ENCODE data around the gene EMID1. TPM values are rescaled to one million over a fixed set of nuclear protein-coding genes. Genes with fewer than 3 reads are reported as not detected.

The EMID1 gene
- total RNA-seq, 5 donors from 2014 or later (not counting 1 experiment from before 2014, with no cell fraction given): 0.32 to 1.5 (median 0.76) TPM

DNA sequence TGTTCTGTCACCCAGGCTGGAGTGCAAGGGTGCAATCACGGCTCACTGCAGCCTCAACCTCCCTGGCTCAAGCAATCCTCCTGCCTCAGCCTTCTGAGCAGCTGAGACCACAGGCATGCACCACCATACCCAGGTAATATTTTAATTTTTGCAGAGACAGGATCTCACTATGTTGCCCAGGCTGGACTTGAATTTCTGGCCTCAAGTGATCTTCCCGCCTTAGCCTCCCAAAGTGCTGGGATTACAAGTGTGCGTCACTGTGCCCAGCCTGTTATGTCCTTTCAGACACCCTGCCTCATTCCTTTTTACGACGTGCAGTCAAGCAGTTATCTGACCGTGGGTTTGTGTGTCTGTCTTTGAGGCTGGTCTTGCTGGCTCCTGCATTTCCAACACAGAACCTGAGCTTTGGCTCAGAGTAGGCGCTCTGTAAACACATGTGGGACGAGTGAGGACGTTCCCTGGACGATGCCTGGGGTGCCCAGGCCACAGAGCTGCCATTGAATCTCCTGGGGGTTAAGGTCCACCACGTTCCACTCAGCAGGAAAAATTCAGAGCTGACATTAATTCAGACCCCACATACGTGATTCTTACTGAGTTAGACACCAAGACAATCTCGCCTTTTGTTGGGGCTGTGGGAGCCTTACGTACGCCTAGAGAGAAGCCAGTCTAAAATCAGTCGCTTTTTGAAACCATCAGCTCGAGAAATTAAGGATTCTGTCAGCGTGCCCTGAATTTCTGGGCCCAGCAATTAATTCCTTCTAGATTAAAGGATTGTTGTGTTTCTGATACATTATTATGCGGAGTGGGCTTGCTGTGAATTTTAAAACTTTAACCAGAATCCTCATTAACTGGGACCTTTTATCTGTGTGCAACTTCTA lies 21.5 kb upstream of the EMID1 start:
- no peak overlapping the region for H3K27ac ChIP-seq (ENCODE audit: low read length)
- 75% methylated on average over 12 of the region's 19 CpGs for WGBS (ENCODE audit: insufficient coverage)
- POLR2A ChIA-PET: interaction anchor here in 1 of 2 donors (0.5 kb wide), 1 partner anchor 1615 kb away, joined by 8 read pairs; no protein-coding TSS in a partner anchor
- CTCF ChIA-PET: no interaction called here
- H3K4me1 Mint-ChIP-seq: no peaks in the 10 kb centered on the region
- no peaks in the 10 kb centered on the region for H3K9me3 Mint-ChIP-seq
- H3K36me3 ChIP-seq (ENCODE audit: control insufficient read depth in 2 of 2, extremely low read depth in 1 of 2, insufficient read depth in 1 of 2, low read length in 1 of 2): no peaks in the 10 kb centered on the region
- no peaks in the 10 kb centered on the region for H3K9me3 ChIP-seq
- H3K27me3 Mint-ChIP-seq: peaks cover 0 to 9% of the 10 kb centered on the region in 2 donors
- H3K4me1 ChIP-seq (ENCODE audit: control insufficient read depth in 1 of 2, extremely low read depth in 1 of 2, insufficient read depth in 2 of 2, low read length in 2 of 2): no peaks in the 10 kb centered on the region
- H3K4me3 Mint-ChIP-seq: no peak overlapping the region
- no peaks in the 10 kb centered on the region for H3K36me3 Mint-ChIP-seq
- ATAC-seq (replicated peaks in 1 of 4): no peak
- H3K27me3 ChIP-seq (replicated peaks in 1 of 2; ENCODE audit: control insufficient read depth in 2 of 2, extremely low read depth in 1 of 2, insufficient read depth in 2 of 2, low read length in 1 of 2): peaks cover 0 to 19% of the 10 kb centered on the region in 2 experiments
- no peak overlapping the region for H3K4me3 ChIP-seq (ENCODE audit: control insufficient read depth in 1 of 2, extremely low read depth in 1 of 2, low read length in 1 of 2)
- no peak for DNase-seq
- H3K27ac Mint-ChIP-seq: no peak overlapping the region

DNA sequence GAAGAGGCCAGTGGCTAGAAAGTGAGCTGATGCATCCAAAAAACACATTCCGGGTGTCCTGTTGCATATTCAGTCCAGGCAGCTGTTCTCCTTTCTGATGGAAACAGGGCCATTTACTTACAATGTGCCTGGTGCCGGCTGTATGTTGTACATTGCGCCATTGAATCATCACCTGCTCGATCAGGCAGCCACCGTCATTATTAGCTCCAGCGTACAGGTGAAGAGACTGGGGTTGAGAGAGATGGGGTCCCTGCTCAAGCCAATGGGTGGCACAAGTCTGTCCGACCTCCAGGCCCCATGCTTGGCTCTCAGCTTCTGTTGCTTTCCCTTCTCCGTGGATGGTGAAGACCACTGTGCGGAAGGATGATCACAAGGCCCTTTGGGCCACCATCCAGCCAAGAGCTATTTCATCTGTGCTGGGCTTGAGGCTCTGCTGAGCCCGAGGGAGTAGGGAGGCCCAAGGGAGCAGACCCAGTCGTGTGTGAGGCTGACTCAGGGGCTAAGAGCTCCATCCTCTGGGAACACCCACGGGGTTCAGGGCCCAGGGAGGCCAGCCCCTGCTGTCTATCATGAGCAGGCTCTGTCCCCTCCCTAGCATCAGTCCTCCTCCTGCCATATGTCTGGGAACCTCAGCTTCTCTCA lies 20.7 kb upstream of the EMID1 start:
- no peak overlapping the region for H3K4me3 ChIP-seq (ENCODE audit: control insufficient read depth in 1 of 2, extremely low read depth in 1 of 2, low read length in 1 of 2)
- CTCF ChIA-PET: no interaction called here
- no peaks in the 10 kb centered on the region for H3K9me3 Mint-ChIP-seq
- no peak overlapping the region for H3K27ac Mint-ChIP-seq
- no peaks in the 10 kb centered on the region for H3K4me1 Mint-ChIP-seq
- no peaks in the 10 kb centered on the region for H3K4me1 ChIP-seq (ENCODE audit: control insufficient read depth in 1 of 2, extremely low read depth in 1 of 2, insufficient read depth in 2 of 2, low read length in 2 of 2)
- POLR2A ChIA-PET: no interaction called here
- peaks cover 0 to 19% of the 10 kb centered on the region in 2 experiments for H3K27me3 ChIP-seq (replicated peaks in 1 of 2; ENCODE audit: control insufficient read depth in 2 of 2, extremely low read depth in 1 of 2, insufficient read depth in 2 of 2, low read length in 1 of 2)
- H3K4me3 Mint-ChIP-seq: no peak overlapping the region
- H3K36me3 ChIP-seq (ENCODE audit: control insufficient read depth in 2 of 2, extremely low read depth in 1 of 2, insufficient read depth in 1 of 2, low read length in 1 of 2): no peaks in the 10 kb centered on the region
- DNase-seq: no peak
- 88% methylated on average over 12 of the region's 12 CpGs for WGBS (ENCODE audit: insufficient coverage)
- no peaks in the 10 kb centered on the region for H3K9me3 ChIP-seq
- H3K36me3 Mint-ChIP-seq: no peaks in the 10 kb centered on the region
- H3K27ac ChIP-seq (ENCODE audit: low read length): no peak overlapping the region
- H3K27me3 Mint-ChIP-seq: peaks cover 0 to 7% of the 10 kb centered on the region in 2 donors
- ATAC-seq (replicated peaks in 1 of 4): no peak

DNA sequence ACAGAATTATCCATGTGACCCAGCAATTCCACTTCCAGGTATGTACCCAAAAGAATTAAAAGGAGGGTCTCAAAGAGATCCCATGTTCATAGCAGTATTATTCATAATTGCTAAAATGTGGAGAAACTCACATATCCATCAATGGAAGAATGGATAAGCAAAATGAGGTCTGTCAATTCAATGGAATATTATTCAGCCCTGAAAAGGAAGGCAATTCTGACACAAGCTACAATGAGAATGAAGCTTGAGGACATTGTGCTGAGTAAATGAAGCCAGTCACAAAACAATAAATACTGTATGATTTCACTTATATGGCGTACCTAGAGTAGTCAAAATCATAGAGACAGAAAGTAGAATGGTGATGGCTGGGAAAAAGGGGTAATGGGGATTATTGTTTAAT lies 19.4 kb upstream of the EMID1 start:
- POLR2A ChIA-PET: no interaction called here
- Mint-ChIP-seq H3K4me3 (no peak overlapping the region), H3K9me3 (no peaks in the 10 kb centered on the region), H3K27me3 (no peaks in the 10 kb centered on the region), H3K36me3 (no peaks in the 10 kb centered on the region), H3K4me1 (no peaks in the 10 kb centered on the region), H3K27ac (no peak overlapping the region)
- Histone ChIP-seq H3K36me3 (ENCODE audit: control insufficient read depth in 2 of 2, extremely low read depth in 1 of 2, insufficient read depth in 1 of 2, low read length in 1 of 2) (no peaks in the 10 kb centered on the region), H3K4me1 (ENCODE audit: control insufficient read depth in 1 of 2, extremely low read depth in 1 of 2, insufficient read depth in 2 of 2, low read length in 2 of 2) (no peaks in the 10 kb centered on the region), H3K27ac (ENCODE audit: low read length) (no peak overlapping the region), H3K27me3 (replicated peaks in 1 of 2; ENCODE audit: control insufficient read depth in 2 of 2, extremely low read depth in 1 of 2, insufficient read depth in 2 of 2, low read length in 1 of 2) (peaks cover 0 to 19% of the 10 kb centered on the region in 2 experiments), H3K4me3 (ENCODE audit: control insufficient read depth in 1 of 2, extremely low read depth in 1 of 2, low read length in 1 of 2) (no peak overlapping the region), H3K9me3 (no peaks in the 10 kb centered on the region)
- ATAC-seq (replicated peaks in 1 of 4) (no peak), DNase-seq (no peak)
- no CpG with 5 or more reads among the region's 1 CpG for WGBS (ENCODE audit: insufficient coverage)
- CTCF ChIA-PET: no interaction called here

DNA sequence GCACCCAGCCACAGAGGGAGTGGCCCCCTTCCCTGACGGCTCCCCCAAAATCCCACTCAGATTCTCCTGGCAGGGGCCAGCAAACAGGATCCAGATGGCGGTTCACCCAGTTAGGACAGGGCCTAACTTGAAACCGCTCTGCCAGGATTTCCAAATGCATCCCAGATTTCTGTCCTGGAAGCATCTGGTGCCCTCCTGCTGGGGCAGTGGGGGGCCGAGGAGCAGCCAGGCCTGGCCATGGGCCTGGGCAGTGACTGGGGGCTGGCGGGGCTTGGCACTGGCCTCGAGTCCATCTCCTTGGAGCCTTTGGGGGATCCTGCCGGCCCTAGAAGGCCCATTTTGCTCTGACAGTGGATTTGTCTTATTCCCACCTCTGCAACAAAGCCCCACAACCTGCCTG lies 17.9 kb upstream of the EMID1 start:
- Histone ChIP-seq H3K4me1 (ENCODE audit: control insufficient read depth in 1 of 2, extremely low read depth in 1 of 2, insufficient read depth in 2 of 2, low read length in 2 of 2) (no peaks in the 10 kb centered on the region), H3K27me3 (replicated peaks in 1 of 2; ENCODE audit: control insufficient read depth in 2 of 2, extremely low read depth in 1 of 2, insufficient read depth in 2 of 2, low read length in 1 of 2) (peaks cover 0 to 19% of the 10 kb centered on the region in 2 experiments), H3K4me3 (ENCODE audit: control insufficient read depth in 1 of 2, extremely low read depth in 1 of 2, low read length in 1 of 2) (no peak overlapping the region), H3K27ac (ENCODE audit: low read length) (no peak overlapping the region), H3K36me3 (ENCODE audit: control insufficient read depth in 2 of 2, extremely low read depth in 1 of 2, insufficient read depth in 1 of 2, low read length in 1 of 2) (no peaks in the 10 kb centered on the region), H3K9me3 (no peaks in the 10 kb centered on the region)
- Mint-ChIP-seq H3K4me3 (no peak overlapping the region), H3K36me3 (no peaks in the 10 kb centered on the region), H3K4me1 (no peaks in the 10 kb centered on the region), H3K27ac (no peak overlapping the region), H3K27me3 (no peaks in the 10 kb centered on the region), H3K9me3 (no peaks in the 10 kb centered on the region)
- CTCF ChIA-PET: no interaction called here
- ATAC-seq (replicated peaks in 1 of 4): no peak
- DNase-seq: no peak
- POLR2A ChIA-PET: no interaction called here
- 89% methylated on average over 6 of the region's 7 CpGs for WGBS (ENCODE audit: insufficient coverage)

DNA sequence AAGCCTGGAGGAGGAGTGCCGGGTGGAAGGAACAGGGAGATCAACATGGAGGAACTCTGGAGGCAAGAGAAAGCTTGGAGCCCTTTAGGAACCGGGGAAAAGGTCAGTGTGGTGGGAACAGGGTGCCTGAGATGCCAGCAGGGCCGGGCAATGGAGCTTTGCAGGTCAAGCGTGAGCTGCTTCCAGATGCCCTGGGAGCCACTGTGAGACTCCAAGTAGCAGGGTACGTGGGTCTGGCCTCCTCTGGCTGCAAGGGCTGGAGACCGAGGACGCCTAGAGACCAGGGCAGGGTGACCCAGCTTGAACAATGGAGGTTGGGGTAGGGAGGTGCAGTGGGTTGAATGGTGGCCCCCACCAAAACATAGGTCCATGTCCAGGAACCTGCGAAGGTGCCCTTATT lies 15.6 kb upstream of the EMID1 start:
- H3K36me3 ChIP-seq (ENCODE audit: control insufficient read depth in 2 of 2, extremely low read depth in 1 of 2, insufficient read depth in 1 of 2, low read length in 1 of 2): no peaks in the 10 kb centered on the region
- Mint-ChIP-seq H3K36me3 (no peaks in the 10 kb centered on the region), H3K4me1 (no peaks in the 10 kb centered on the region), H3K27ac (no peak overlapping the region), H3K27me3 (no peaks in the 10 kb centered on the region), H3K4me3 (no peak overlapping the region), H3K9me3 (peaks cover 0 to 3% (median 0%) of the 10 kb centered on the region in 3 donors)
- POLR2A ChIA-PET: no interaction called here
- WGBS (ENCODE audit: insufficient coverage): 66% methylated on average over 8 of the region's 8 CpGs
- ATAC-seq (replicated peaks in 1 of 4) (no peak), DNase-seq (no peak)
- no peak overlapping the region for H3K4me3 ChIP-seq (ENCODE audit: control insufficient read depth in 1 of 2, extremely low read depth in 1 of 2, low read length in 1 of 2)
- no peaks in the 10 kb centered on the region for H3K9me3 ChIP-seq
- CTCF ChIA-PET: no interaction called here
- H3K27ac ChIP-seq (ENCODE audit: low read length): no peak overlapping the region
- no peaks in the 10 kb centered on the region for H3K4me1 ChIP-seq (ENCODE audit: control insufficient read depth in 1 of 2, extremely low read depth in 1 of 2, insufficient read depth in 2 of 2, low read length in 2 of 2)
- H3K27me3 ChIP-seq (replicated peaks in 1 of 2; ENCODE audit: control insufficient read depth in 2 of 2, extremely low read depth in 1 of 2, insufficient read depth in 2 of 2, low read length in 1 of 2): peaks cover 0 to 18% of the 10 kb centered on the region in 2 experiments

DNA sequence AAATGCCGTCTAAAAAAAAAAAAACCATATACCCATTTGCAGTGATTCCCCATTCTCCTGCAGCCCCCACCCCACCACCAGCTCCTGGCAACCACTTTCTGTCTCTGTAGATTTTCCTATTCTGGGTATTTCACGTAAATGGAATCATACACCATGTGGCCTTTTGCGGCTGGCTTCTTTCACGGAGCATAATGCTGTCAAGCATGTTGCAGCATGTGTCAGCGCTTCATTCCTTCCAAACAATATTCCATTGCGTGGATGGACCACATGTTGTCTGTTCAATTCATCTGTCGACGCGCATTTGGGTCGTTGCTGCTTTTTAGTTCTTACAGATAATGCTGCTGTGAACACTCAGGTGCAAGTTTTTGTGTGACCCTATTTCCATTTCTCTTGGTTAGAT lies 14.8 kb upstream of the EMID1 start:
- Histone ChIP-seq H3K4me3 (ENCODE audit: control insufficient read depth in 1 of 2, extremely low read depth in 1 of 2, low read length in 1 of 2) (no peak overlapping the region), H3K4me1 (ENCODE audit: control insufficient read depth in 1 of 2, extremely low read depth in 1 of 2, insufficient read depth in 2 of 2, low read length in 2 of 2) (no peaks in the 10 kb centered on the region), H3K36me3 (ENCODE audit: control insufficient read depth in 2 of 2, extremely low read depth in 1 of 2, insufficient read depth in 1 of 2, low read length in 1 of 2) (no peaks in the 10 kb centered on the region), H3K27me3 (replicated peaks in 1 of 2; ENCODE audit: control insufficient read depth in 2 of 2, extremely low read depth in 1 of 2, insufficient read depth in 2 of 2, low read length in 1 of 2) (peaks cover 0 to 12% of the 10 kb centered on the region in 2 experiments), H3K9me3 (no peaks in the 10 kb centered on the region), H3K27ac (ENCODE audit: low read length) (no peak overlapping the region)
- ChIA-PET CTCF (no interaction called here), POLR2A (no interaction called here)
- no peak for ATAC-seq (replicated peaks in 1 of 4)
- 100% methylated on average over 5 of the region's 10 CpGs for WGBS (ENCODE audit: insufficient coverage)
- Mint-ChIP-seq H3K27me3 (peaks cover 0 to 2% of the 10 kb centered on the region in 2 donors), H3K27ac (no peak overlapping the region), H3K9me3 (peaks cover 0 to 3% (median 0%) of the 10 kb centered on the region in 3 donors), H3K36me3 (no peaks in the 10 kb centered on the region), H3K4me3 (no peak overlapping the region), H3K4me1 (no peaks in the 10 kb centered on the region)
- DNase-seq: no peak
